Activated CD4-positive, alpha-beta T cell treated with anti-CD3 and anti-CD28 coated beads, Interleukin-2, amount 50 U/mL, for 48 hours (primary cell): Measurements from ENCODE around the gene OR1J4.
A peak's percentile ranks its signal among the peaks of the same experiment; 100 is the strongest.
"Not testable (repeated sequence)": the region's sequence is repeated elsewhere in the genome, so short reads cannot be mapped to it uniquely, and the experiment has no call there.

ENCODE experiments used
- DNase-seq, 2 experiments: peaks; one replicate each; pipeline ENCODE4 v3.0.0-alpha.2; 2020

OR1J4 gene, protein sequence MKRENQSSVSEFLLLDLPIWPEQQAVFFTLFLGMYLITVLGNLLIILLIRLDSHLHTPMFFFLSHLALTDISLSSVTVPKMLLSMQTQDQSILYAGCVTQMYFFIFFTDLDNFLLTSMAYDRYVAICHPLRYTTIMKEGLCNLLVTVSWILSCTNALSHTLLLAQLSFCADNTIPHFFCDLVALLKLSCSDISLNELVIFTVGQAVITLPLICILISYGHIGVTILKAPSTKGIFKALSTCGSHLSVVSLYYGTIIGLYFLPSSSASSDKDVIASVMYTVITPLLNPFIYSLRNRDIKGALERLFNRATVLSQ

DNA sequence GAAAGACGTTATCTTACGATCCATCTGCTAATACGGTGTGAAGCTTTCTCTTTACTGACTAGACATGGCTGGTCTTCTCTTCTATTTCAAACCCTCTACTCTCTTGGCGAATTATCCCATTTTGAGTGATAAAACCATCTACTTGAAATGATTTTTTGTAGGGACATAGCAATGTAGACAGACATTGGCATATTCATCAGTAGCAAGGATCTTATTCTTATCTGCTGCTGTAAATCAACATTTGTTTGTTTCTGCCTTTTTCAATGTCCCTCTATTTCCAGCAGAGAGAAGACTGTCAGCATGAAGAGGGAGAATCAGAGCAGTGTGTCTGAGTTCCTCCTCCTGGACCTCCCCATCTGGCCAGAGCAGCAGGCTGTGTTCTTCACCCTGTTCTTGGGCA is at the start of gene OR1J4:
Gene OR1J4 (plus strand): TSS at position 301 of the 400 bp plus-strand sequence. CDS start 0 bp downstream, at position 301.
- no peak for DNase-seq

DNA sequence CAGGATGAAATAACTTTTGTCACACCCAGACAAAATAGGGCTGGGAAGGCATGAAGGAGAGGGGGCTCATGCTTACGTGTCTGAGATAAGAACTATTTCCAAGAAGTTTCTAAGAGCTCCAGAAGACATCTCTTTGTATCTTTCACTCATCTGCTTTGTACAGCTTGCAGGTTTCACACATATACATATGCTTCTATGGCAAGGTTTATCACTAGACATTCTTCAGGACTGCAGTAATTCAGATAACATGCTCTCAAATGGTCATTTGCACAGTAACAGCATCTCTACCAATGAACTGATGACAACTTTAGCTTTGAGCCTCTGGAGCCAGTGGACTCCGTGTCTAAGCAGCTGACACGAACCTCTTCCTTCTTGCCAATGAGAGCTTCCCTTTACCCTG is 44.4 kb upstream of the OR1J4 start:
- no peak for DNase-seq

DNA sequence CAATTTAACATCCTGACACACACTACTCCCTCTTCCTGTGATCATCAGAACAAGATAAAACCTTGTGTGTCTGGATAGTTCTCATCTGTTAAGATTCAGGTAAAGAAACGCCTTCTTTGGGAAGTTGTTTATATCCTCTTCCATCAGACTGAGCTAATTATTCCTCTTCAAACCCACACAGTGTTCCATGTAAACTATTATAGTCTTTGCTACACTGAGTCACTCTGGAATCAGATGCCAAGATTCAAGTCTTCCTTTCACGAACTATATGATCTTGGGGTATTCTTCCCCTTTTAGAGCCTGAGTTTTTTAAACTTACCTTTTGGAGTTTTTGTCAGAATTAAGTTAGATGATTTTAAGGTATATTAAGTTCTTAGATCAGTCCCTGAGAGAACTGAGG is 43.2 kb upstream of the OR1J4 start:
- no peak for DNase-seq

DNA sequence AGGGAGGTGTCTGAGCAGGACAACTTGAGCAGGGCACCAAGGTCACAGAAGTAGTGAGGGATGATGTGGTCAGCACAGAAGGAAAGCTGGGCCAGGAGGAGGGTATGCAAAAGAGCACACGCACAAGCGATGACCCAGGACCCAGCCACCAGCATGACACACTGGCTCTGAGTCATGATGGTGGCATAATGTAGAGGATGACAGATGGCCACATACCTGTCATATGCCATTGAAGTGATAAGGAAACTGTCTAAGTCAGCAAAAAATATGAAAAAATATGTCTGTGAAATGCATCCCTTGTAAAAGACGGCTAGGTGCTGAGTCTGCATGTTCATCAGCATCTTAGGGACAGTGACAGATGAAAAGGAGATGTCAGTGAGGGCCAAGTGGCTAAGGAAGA is 41.6 kb upstream of the OR1J4 start:
- DNase-seq = no peak

DNA sequence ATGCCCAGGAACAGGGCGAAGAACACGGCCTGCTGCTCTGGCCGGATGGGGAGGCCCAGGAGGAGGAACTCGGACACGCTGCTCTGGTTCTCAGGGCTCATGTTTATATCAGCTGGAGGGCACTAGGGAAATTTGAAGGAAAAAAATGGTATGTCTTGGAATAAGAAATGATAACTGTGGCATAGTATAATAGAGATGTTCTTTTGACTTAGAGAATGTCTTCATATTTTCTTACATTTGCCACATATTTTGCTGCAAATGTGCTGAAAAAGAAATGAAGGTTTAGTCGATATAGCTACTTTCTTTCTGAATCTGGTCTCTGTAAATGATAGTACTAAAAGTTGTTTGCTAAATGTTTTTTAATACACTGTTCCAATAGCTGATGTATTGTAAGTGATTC is 41.1 kb upstream of the OR1J4 start, which contains the start of gene OR1J1:
Gene OR1J1 (minus strand): TSS at position 101 of the 400 bp plus-strand sequence. CDS start 0 bp downstream, at position 101.
- DNase-seq = no peak

DNA sequence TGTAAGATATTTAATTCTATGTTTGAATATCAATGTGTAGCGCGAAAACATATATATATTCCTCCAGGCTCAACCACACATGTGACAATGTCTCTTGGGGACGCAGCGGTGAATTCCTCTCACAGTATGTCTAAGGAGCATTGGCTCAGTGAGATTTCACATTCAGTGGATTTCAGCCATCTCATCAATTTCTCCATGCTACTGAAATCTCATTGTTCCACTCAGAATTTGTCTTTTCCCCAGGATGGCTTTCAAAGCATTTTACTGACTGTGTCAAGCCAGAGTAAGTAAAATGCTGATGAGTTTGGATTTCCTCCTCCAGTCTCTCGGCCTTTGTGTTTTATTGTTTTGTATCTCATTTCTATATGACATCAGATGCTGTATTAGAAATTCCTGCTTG is 39.9 kb upstream of the OR1J4 start:
- DNase-seq = no peak

DNA sequence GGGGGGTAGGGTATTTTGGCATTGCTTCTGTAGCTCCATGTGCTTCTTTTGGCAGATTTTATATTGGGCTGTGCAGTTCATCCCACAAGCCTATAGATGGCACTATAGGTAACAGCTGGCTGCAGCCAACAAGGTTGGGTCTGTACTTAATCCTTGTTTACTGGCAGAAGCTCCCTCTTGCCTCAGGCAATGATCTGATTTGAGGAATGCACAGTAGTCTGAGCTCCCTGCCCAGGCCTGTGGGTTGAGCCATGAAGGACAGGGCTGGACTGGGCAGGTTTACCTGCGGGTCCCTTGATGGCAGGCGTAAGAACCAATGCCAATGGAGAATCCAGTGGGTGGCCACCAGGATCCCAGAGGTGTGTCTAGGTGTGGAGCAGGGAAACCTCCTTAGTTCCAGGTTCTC is 20.1 kb upstream of the OR1J4 start:
- peak; percentile 7 for DNase-seq

DNA sequence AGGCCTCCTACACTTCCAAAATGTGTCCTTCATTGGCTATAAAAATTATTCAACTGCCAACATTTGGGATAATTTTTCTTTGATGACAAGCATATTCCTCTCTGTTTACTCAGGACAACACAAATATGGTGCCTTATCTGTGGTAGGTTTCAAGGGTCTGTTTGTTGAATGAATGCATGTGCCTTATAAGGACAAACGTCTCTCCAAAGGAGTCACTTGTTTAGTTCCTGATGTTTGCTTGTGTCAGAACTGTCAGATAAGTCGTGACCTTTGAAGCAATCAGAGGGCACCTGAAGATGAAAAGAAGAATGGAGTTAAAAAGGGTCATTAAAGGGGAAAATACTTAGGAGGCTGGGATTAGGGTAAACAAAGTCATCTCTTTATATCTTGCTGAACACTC is 12.0 kb upstream of the OR1J4 start:
- no peak for DNase-seq

DNA sequence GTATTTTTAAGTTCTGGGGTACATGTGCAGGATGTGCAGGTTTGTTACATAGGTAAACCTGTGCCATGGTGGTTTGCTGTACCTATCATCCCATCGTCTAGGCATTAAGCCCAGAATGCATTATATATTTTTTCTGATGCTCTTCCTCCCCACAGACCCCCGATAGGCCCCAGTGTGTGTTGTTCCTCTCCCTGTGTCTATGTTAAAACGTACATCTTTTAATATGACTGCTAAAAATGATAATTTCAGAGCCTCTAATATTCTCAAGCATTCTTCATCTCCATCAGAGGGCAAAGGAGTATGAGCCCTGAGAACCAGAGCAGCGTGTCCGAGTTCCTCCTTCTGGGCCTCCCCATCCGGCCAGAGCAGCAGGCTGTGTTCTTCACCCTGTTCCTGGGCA is 8.4 kb upstream of the OR1J4 start, which contains the start of gene OR1J2:
Gene OR1J2 (plus strand): TSS at position 301 of the 400 bp plus-strand sequence. CDS start 0 bp downstream, at position 301.
- no peak for DNase-seq

DNA sequence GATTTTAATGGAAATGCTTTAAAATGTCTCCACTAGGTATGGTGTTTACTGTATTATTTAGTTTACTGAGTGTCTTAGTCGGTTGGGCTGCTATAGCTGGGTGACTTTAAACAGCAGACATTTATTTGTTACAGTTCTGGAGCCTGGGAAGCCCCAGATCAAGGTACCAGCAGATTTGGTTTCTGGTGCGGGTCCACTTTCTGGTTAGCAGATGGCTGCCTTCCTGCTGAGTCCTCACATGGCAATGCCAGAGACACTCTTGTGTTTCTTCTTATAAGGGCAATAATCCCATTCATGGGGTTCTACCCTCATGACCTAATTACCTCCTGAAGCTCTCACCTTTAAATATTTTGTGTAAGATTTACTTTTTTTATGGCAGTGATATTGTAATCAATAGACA is 715 bp upstream of the OR1J4 start:
- no peak for DNase-seq

DNA sequence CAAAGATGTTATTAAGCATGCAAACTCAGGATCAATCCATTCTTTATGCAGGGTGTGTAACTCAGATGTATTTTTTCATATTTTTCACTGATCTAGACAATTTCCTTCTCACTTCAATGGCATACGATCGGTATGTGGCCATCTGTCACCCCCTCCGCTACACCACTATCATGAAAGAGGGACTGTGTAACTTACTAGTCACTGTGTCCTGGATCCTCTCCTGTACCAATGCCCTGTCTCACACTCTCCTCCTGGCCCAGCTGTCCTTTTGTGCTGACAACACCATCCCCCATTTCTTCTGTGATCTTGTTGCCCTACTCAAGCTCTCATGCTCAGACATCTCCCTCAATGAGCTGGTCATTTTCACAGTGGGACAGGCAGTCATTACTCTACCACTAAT is 435 bp downstream of the OR1J4 start:
- DNase-seq = no peak

DNA sequence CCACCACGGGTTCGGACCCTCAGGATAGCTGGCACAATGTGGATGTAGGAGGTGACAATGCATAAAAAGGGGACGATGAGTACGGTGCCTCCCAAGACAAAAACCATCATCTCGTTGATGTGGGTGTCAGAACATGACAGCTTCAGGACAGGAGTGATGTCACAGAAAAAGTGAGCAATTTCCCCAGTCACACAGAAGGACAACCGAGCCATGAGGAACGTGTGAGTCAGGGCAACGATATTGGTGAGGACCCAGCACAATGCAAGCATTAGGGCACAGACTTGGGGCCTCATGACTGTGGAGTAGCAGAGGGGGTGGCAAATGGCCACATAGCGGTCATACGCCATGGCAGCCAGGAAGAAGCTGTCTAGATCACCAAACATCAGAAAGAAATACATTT is 7.7 kb downstream of the OR1J4 start:
- peak in 1 of 2 experiments; percentile 8 for DNase-seq

DNA sequence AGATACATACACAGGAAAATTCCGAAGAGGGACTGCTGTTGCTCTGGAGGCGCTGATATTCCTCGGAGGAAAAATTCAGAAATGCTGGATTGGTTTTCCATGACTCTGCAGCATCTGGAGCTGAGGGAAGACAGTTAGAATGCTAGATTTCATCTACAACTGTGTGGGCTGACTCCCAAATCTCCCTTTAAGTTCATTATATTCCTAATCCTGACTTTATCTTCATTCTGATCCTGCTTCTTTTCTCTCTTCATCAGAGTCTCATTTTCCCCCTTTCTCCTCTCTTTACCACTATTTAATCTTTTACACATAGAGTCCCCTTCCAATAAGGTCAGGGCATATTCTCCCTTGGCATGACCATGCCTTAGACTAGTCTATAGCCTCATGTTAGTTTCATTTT is 8.3 kb downstream of the OR1J4 start, which contains the start of gene OR1N1:
Gene OR1N1 (minus strand): TSS at position 101 of the 400 bp plus-strand sequence. CDS start 0 bp downstream, at position 101.
- no peak for DNase-seq

DNA sequence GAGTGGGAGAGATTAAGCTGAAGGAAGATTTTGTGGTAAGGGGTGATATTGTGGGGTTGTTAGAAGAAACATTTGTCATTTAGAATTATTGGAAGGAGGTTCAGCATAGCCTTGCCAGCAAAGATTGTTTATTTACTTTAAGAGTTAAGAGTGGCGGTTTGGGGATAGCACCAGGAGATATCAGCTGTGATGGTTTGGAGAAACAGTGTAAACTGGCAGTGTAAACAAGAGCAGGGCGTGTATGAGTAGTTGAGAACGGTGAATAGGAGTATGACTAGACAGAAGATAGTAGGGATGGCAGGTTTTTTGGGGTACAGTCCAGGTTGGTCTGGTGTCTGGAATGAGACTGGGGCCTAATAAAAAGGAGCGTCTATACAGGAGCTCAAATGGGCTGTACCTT is 12.2 kb downstream of the OR1J4 start:
- DNase-seq = not testable (repeated sequence)

DNA sequence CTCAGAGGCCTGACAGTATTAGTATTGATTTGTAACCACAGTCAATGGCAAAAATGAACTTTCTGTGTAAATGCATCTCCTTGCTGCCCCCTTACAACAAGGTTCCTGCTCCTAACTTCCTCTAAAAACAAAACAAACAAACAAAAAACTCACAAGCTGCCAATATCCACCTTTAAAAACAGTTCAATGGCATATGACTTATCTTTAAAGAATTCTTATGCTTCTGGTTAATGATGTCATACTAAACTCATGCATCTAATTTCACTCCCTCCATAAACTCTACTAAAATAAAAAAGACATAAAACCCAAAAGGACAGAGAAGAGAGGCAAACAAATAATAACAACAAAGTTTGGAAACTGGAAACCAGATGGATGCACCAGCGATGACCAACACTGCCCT is 17.2 kb downstream of the OR1J4 start:
- no peak for DNase-seq

DNA sequence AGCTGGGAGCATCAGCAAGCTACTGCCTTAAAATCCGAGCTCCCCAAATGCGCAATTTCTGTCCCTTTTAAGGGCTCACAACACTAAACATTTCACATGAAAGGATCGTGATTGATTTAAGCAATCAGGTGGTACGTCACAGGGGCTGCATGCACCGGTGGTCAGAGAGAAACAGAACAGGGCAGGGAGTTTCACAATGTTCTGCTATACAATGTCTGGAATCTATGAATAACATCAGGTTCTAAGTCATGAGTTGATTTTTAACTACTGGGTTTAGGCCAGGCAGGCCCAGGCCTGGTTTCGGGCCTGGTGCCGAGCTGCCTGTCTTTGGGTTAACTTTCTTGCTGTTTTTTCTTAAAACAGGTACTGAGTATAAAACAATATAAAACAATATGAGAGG is 18.1 kb downstream of the OR1J4 start:
- DNase-seq = not testable (repeated sequence)

DNA sequence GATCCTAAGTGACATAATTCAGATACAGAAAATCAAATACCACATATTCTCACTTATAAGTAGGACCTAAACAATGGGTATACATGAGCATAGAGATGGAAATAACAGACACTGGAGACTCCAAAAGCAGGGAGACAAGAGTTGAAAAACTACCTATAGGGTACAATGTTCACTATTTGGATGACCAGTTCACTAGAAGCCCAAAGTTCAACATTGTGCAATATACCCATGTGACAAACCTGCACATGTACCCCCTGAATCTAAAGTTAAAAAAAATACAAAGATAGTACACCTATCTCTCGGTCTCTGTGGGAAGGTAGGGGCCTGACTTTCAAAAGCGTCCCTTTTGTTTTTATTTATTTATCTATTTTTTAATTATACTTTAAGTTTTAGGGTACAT is 19.8 kb downstream of the OR1J4 start:
- DNase-seq = no peak

DNA sequence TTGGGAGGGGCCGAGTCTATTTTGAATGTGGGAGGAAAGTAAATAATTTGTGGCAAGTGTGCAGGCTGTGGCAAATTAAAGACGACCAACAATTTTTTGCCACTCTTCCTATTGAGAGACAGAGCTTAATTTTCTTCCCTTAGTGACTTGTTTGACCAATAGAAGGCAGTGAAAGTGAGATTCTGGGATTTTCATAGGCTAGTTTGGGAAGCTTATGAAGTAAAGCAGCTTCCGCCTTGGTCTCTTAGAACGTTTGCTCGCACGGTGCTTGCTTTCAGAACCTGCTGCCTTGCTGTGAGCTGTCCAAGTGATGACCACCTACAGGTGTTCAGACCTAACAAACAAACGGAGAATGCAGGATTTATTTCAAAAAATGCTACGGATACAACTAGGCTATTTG is 27.3 kb downstream of the OR1J4 start:
- DNase-seq = no peak

DNA sequence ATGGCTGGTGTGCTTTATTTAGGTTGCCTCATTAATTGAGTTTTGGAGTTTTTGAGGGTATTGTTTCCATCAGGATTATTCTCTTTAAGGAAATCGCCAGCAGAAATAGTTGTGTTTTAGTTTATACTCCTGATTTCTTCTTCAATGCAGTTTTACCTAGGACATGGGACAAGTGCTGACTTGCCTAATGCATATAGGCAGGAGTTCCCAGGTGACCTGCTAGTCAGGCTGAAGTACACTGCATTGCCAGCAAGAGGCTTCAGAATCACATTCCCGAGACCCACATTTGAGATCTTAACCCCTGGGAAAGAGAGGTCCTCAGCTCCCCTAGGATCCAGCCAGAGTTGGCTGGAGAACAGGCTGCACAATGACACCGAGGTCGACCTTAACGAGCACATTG is 32.4 kb downstream of the OR1J4 start:
- DNase-seq = no peak

DNA sequence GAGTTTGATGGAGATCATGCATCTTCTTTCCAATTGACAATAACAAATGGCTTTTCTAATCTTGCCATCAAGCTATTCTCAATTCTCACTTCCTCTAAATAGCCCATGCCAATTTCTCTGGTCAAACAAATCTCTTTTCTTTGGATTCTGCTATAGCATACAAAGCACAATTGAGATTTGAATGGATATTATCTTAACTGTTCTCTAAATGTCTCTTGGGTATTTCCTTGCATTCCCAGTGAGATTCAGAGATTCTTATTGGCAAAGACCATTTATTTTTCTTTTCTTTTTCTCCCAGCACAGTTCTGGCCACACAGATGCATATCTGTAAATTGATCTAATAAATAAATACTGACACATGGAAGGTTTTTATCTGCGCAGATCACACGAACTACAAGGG is 33.9 kb downstream of the OR1J4 start, which contains the start of gene OR1N2:
Gene OR1N2 (plus strand): TSS at position 301 of the 400 bp plus-strand sequence. CDS start 100 bp downstream, outside the sequence.
- no peak for DNase-seq

DNA sequence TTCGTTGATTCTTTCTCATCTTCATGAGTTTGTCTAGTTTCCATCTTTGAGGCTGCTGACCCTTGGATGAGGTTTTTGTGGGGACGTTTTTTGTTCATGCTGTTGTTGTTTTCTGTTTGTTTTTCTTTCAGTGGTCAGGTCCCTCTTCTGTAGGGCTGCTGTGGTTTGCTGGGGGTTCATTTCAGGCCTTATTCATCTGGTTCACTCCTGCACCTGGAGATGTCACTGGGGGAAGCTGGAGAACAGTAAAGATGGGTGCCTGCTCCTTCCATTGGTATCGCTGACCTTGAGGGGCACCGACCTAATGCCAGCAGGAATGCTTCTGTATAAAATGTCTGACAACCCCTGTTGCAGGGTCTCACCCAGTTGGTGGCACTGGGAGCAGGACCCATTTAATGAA is 42.5 kb downstream of the OR1J4 start:
- DNase-seq = no peak

DNA sequence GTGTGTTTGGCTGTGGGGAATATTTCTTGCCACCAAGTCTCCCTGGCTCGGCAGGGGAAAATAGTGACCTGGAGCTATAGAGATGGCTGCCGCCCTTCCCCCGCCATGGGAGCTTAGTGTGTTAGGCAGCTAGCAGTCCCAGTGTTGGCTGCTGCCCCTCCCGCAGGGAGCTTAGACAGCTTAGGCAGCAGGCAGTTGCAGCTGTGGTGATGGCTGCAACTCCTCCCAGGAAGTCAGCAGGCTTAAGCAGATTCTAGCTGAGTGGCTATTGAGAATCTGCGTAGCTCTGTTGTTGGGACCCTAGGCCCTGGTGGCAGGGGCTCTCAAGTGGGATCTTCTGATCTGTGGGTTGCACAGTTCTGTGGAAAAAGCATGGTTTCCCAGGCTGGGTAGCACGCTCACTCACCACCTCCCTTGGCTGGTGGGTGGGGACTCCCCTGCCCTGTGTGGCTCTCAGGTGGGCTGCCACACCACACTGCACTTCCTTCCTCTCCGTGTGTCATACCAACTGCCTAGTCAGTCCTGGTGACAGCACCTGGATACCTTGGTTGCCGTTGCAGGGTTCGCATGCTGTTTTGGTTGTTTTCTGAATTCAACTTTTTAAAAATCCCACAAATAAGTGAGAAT is 43.3 kb downstream of the OR1J4 start:
- no peak for DNase-seq

DNA sequence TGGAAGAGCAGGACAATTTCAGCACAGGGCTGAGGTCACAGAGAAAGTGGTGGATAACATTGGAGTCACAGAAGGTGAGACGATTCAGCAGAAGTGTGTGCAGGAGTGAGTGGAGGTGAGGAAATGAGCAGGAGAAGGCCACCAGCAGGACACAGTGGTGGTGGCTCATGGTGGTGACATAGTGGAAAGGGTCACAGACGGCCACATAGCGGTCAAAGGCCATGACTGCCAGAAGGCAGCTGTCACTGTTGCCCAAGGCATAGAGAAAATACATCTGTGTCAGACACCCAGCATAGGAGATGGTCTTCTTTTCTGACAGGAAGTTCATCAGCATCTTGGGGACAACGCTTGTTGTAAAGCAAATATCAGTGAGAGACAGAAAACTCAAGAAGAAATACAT is 49.0 kb downstream of the OR1J4 start:
- DNase-seq = no peak
